ENCODE results near the gene APCDD1. TPM values are rescaled to one million over a fixed set of nuclear protein-coding genes. Genes with fewer than 3 reads are reported as not detected.

Gene APCDD1
- polyA plus RNA-seq, 1 experiment = 0.01 TPM

DNA sequence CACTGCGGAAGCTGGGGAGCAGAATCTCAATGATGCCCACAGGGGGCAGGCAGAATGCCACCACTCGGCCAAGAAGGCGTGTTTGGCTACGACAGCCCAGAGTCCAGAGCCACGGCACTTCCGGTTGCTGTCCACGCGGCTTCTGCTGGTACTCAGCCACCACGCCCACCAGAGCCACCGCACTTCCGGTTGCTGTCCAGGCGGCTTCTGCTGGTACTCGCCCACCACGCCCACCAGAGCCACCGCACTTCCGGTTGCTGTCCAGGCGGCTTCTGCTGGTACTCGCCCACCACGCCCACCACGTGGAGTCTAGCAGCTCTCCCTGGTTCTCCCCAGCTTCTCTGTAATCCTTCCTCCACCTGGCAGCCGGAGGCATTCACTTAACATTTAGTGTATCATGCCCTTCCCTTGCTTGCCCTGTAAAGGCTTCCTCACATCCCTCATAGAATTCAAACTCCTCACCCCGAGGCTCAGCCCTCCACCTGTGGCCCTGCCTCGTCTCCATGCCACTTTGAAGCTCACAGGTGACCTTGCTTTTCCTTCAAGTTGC is 40.1 kb upstream of the APCDD1 start:
- TF ChIP-seq CTCF (IDR thresholded peaks at IDR 0.05; ENCODE audit: low read depth, low read length) = no peak
- no peak overlapping the region for H3K4me3 ChIP-seq (ENCODE audit: low read depth, low read length)
- H3K27ac ChIP-seq (ENCODE audit: low read depth, low read length) = no peak overlapping the region
- H3K9me3 ChIP-seq (ENCODE audit: control insufficient read depth, insufficient read depth, low read length) = no peaks in the 10 kb centered on the region; the same call in 1 of the 2 replicates
- DNase-seq (ENCODE audit: low read depth, low spot score) = no peak
- CTCF ChIA-PET = no interaction called here
- POLR2A ChIA-PET = no interaction called here
- peaks cover 2% of the 10 kb centered on the region for H3K27me3 ChIP-seq (ENCODE audit: control insufficient read depth, insufficient read depth, low read length)

GRCh38 chr18:10416065-10416464 is 38.4 kb upstream of the APCDD1 start:
- DNase-seq (ENCODE audit: low read depth, low spot score) = no peak
- ChIA-PET POLR2A (no interaction called here), CTCF (no interaction called here)
- TF ChIP-seq CTCF (IDR thresholded peaks at IDR 0.05; ENCODE audit: low read depth, low read length) = no peak
- no peak overlapping the region for H3K4me3 ChIP-seq (ENCODE audit: low read depth, low read length)
- no peaks in the 10 kb centered on the region; the same call in 1 of the 2 replicates for H3K9me3 ChIP-seq (ENCODE audit: control insufficient read depth, insufficient read depth, low read length)
- no peak overlapping the region for H3K27ac ChIP-seq (ENCODE audit: low read depth, low read length)
- H3K27me3 ChIP-seq (ENCODE audit: control insufficient read depth, insufficient read depth, low read length) = peaks cover 2% of the 10 kb centered on the region

DNA sequence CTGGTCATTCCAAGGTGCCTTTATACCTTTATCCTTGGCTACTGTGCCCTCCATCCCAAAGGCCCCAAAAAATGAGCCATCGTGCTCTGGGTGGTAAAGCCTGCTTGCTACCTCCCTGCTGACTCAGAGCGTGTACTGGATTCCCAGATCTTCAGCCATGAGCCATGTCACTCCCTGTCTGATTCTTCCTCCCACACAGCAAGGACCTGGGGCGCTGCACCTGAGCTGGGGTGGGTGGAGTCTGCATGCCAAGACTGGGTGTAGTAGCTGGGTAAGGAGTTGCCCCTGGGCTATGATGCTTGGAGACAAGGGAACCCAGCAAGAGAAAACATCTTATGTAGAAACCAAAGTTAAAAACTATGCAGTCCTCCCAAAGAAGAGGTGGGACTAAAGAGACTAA is 37.2 kb upstream of the APCDD1 start:
- Histone ChIP-seq H3K9me3 (ENCODE audit: control insufficient read depth, insufficient read depth, low read length) (no peaks in the 10 kb centered on the region; the same call in 1 of the 2 replicates), H3K27ac (ENCODE audit: low read depth, low read length) (no peak overlapping the region), H3K4me3 (ENCODE audit: low read depth, low read length) (no peak overlapping the region), H3K27me3 (ENCODE audit: control insufficient read depth, insufficient read depth, low read length) (peaks cover 2% of the 10 kb centered on the region)
- no peak for TF ChIP-seq CTCF (IDR thresholded peaks at IDR 0.05; ENCODE audit: low read depth, low read length)
- ChIA-PET CTCF (no interaction called here), POLR2A (no interaction called here)
- no peak for DNase-seq (ENCODE audit: low read depth, low spot score)

DNA sequence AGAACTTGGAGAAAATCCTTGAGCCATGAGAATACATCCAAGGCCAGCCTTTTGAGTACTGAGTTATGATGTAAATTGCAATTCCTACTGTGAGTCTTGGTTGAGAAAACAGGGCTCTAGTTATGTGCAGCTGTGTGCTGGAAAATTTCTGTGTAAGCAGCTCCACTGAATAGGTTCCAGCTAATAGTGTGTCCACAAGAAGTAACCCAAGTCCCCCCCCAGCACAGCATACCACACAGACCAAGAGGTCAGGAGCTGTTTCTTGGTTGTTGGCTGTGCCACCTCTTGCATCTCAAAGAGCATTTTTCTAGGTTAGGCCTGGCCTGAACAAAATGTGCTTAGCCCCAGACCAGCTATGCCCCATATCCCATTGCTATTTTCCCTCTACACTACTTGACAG is 36.8 kb upstream of the APCDD1 start:
- ChIA-PET CTCF (interaction anchor here (0.7 kb wide), 1 partner anchor 45 kb away, joined by 3 read pairs; no protein-coding TSS in a partner anchor), POLR2A (no interaction called here)
- TF ChIP-seq CTCF (IDR thresholded peaks at IDR 0.05; ENCODE audit: low read depth, low read length) = no peak
- peaks cover 2% of the 10 kb centered on the region for H3K27me3 ChIP-seq (ENCODE audit: control insufficient read depth, insufficient read depth, low read length)
- H3K9me3 ChIP-seq (ENCODE audit: control insufficient read depth, insufficient read depth, low read length) = no peaks in the 10 kb centered on the region; the same call in 1 of the 2 replicates
- H3K27ac ChIP-seq (ENCODE audit: low read depth, low read length) = no peak overlapping the region
- no peak for DNase-seq (ENCODE audit: low read depth, low spot score)
- no peak overlapping the region for H3K4me3 ChIP-seq (ENCODE audit: low read depth, low read length)

- DNase-seq (ENCODE audit: low read depth, low spot score) = no peak
- POLR2A ChIA-PET = no interaction called here
- CTCF ChIA-PET = no interaction called here
- Histone ChIP-seq H3K27ac (ENCODE audit: low read depth, low read length) (no peak overlapping the region), H3K9me3 (ENCODE audit: control insufficient read depth, insufficient read depth, low read length) (no peaks in the 10 kb centered on the region; the same call in 1 of the 2 replicates), H3K4me3 (ENCODE audit: low read depth, low read length) (no peak overlapping the region), H3K27me3 (ENCODE audit: control insufficient read depth, insufficient read depth, low read length) (peaks cover 2% of the 10 kb centered on the region)
- no peak for TF ChIP-seq CTCF (IDR thresholded peaks at IDR 0.05; ENCODE audit: low read depth, low read length)
Measured at GRCh38 chr18:10418836-10419235, 35.6 kb upstream of the APCDD1 start.

Measured in AG04450 (cell line).